ENCODE data around the gene TNFRSF11A. TPM values are rescaled to one million over a fixed set of nuclear protein-coding genes. Genes with fewer than 3 reads are reported as not detected.

The TNFRSF11A gene
- polyA plus RNA-seq, 6 donors from 2014 or later: not detected

DNA sequence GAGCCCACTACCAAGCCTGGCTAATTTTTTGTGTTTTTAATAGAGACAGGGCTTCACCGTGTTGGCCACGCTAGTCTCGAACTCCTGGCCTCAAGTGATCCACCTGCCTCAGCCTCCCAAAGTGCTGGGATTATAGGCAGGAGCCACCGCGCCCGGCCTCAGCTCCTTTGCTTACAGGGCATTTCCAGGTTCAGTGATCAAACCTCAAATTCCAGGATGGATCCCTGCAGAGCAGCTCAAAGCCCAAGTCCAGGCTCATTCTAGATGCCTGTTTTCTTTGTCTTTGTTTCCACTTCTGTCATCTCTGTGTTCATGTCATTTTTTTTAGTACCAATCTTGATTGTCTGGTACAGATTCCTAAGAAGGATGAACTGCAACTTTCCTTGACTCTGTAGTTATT is 41.9 kb downstream of the TNFRSF11A start:
- Mint-ChIP-seq H3K27ac (no peak overlapping the region), H3K36me3 (no peaks in the 10 kb centered on the region), H3K27me3 (no peaks in the 10 kb centered on the region), H3K4me1 (no peaks in the 10 kb centered on the region), H3K9me3 (no peaks in the 10 kb centered on the region), H3K4me3 (no peak overlapping the region)
- DNase-seq: no peak
- no peak for ATAC-seq (ENCODE audit: low read depth in 2 of 2)

DNA sequence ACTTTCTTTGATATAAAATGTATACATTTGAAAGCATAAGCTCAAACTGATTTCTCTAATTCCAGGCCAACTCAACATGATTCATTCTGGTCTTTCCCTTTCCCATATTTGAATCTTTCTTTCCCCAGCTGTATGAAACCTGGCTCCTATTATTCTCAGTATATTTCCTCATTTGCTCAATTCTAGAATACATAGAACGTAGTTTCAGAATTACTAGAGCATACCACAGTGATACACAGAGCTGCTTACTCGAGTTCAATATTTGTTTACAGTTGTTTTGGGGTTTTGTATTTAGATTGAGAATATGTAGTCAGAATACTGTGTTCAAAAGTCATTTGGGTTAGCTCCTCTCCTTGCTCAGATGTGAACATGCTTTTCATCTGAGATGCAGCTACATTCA is 43.0 kb downstream of the TNFRSF11A start:
- Mint-ChIP-seq H3K36me3 (no peaks in the 10 kb centered on the region), H3K9me3 (no peaks in the 10 kb centered on the region), H3K4me1 (no peaks in the 10 kb centered on the region), H3K4me3 (no peak overlapping the region), H3K27me3 (no peaks in the 10 kb centered on the region), H3K27ac (no peak overlapping the region)
- ATAC-seq (ENCODE audit: low read depth in 2 of 2): no peak
- DNase-seq: no peak

DNA sequence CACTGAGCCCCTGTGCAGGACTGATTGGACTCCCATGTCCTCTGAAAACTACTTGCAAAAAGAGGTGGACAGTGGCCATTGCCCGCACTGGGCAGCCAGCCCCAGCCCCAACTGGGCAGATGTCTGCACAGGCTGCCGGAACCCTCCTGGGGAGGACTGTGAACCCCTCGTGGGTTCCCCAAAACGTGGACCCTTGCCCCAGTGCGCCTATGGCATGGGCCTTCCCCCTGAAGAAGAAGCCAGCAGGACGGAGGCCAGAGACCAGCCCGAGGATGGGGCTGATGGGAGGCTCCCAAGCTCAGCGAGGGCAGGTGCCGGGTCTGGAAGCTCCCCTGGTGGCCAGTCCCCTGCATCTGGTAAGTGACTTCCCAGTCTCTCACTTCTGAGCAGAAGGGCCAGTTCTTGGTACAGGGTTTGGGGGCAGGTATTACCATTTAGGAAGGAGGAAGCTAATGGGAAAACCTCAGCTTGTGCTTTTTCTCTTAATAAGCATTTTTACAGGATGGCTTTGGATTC is 44.1 kb downstream of the TNFRSF11A start:
- ATAC-seq (ENCODE audit: low read depth in 2 of 2) (no peak), DNase-seq (no peak)
- H3K9me3 Mint-ChIP-seq: no peaks in the 10 kb centered on the region
- H3K27me3 Mint-ChIP-seq: no peaks in the 10 kb centered on the region
- no peaks in the 10 kb centered on the region for H3K4me1 Mint-ChIP-seq
- no peaks in the 10 kb centered on the region for H3K36me3 Mint-ChIP-seq
- peak overlapping the region in 1 of 6 donors; percentile 26 for H3K27ac Mint-ChIP-seq
- no peak overlapping the region for H3K4me3 Mint-ChIP-seq

DNA sequence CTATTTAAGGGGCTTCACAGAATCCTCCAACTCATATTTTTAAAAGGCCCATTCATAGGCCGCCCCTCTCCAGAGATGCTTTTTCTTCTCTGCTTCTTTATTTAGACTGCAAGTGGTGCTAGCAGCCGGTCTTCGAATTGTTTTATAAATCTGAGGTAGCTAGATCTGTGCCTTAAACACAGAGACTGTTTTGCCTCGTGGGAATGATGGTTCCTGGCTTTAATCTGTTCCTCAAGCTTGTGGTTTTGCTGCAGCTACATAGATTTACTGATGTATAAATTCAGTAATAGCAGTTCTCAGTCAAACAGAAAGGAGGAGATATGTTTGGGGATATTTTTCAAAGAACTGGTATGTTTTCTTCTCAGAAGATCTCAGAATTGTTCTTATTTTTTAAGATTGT is 45.3 kb downstream of the TNFRSF11A start:
- H3K27me3 Mint-ChIP-seq: no peaks in the 10 kb centered on the region
- H3K36me3 Mint-ChIP-seq: no peaks in the 10 kb centered on the region
- DNase-seq (no peak), ATAC-seq (ENCODE audit: low read depth in 2 of 2) (no peak)
- H3K4me1 Mint-ChIP-seq: no peaks in the 10 kb centered on the region
- H3K4me3 Mint-ChIP-seq: no peak overlapping the region
- no peaks in the 10 kb centered on the region for H3K9me3 Mint-ChIP-seq
- H3K27ac Mint-ChIP-seq: no peak overlapping the region

DNA sequence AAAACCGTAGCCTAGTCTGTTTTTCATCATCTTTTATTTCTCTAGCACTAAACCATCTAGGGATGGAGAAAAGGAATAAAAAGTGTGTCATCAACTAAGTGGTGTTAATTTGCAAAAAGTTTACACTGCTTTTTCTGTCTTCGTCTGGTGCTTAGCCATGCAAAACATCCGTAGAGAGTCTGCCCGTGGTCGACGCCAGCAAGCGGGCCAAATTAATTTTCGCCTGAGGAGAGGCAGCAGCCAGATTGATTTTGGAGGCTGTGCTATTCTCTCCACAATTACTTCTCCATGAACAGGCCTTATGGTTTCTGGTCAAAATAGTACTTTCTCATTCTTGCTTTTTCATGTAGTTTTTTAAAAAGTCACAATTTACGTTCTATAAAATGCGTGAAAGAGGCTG is 46.3 kb downstream of the TNFRSF11A start:
- Mint-ChIP-seq H3K27ac (no peak overlapping the region), H3K4me1 (no peaks in the 10 kb centered on the region), H3K27me3 (no peaks in the 10 kb centered on the region), H3K9me3 (no peaks in the 10 kb centered on the region), H3K4me3 (no peak overlapping the region), H3K36me3 (no peaks in the 10 kb centered on the region)
- DNase-seq (no peak), ATAC-seq (ENCODE audit: low read depth in 2 of 2) (no peak)

DNA sequence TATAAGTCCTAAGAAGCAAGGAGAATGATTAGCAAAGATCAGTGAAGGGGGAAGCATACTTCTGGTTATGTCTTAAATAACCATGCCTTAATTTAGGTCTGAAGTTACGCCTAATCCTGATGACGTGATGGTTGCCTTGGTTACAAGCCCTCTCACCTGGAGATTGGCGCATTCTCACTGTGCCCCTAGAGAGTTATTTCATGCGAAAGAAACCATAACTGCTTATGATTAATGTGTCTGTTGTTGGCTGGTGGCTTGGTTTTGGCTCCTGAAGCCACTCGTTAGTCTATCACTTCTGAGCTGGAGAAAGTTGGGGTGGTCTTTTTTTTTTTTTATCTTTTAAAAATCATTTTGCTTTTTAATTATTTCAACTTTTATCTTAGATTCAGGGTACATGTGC is 47.0 kb downstream of the TNFRSF11A start:
- peak in 1 of 2 donors; percentile 56 for ATAC-seq (ENCODE audit: low read depth in 2 of 2)
- Mint-ChIP-seq H3K27ac (no peak overlapping the region), H3K27me3 (no peaks in the 10 kb centered on the region)

DNA sequence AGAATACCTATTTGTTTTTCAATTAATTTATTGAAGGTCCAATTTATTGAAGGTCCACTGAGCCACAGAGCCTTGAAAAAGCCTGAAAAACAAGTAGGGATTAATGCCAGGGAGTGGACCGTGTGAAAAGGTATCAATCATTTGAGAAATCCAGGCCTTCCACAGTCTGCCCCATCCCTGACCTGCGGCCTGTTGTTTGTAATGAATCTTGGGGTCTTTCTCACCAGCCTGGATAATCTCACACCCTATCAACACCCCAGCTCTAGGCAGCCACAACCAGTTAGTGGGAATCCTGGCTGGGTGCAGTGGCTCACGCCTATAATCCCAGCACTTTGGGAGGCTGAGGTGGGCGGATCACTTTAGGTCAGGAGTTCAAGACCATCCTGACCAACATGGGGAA is 47.8 kb downstream of the TNFRSF11A start:
- ATAC-seq (ENCODE audit: low read depth in 2 of 2) (no peak), DNase-seq (no peak)
- no peaks in the 10 kb centered on the region for H3K9me3 Mint-ChIP-seq
- no peaks in the 10 kb centered on the region for H3K27me3 Mint-ChIP-seq
- no peaks in the 10 kb centered on the region for H3K4me1 Mint-ChIP-seq
- no peak overlapping the region for H3K27ac Mint-ChIP-seq
- no peaks in the 10 kb centered on the region for H3K36me3 Mint-ChIP-seq
- H3K4me3 Mint-ChIP-seq: no peak overlapping the region

More for the DNA sequence above, 47.0 kb downstream of the TNFRSF11A start:
- Mint-ChIP-seq H3K9me3 (no peaks in the 10 kb centered on the region), H3K4me3 (no peak overlapping the region), H3K4me1 (no peaks in the 10 kb centered on the region), H3K36me3 (no peaks in the 10 kb centered on the region)
- DNase-seq: no peak

DNA sequence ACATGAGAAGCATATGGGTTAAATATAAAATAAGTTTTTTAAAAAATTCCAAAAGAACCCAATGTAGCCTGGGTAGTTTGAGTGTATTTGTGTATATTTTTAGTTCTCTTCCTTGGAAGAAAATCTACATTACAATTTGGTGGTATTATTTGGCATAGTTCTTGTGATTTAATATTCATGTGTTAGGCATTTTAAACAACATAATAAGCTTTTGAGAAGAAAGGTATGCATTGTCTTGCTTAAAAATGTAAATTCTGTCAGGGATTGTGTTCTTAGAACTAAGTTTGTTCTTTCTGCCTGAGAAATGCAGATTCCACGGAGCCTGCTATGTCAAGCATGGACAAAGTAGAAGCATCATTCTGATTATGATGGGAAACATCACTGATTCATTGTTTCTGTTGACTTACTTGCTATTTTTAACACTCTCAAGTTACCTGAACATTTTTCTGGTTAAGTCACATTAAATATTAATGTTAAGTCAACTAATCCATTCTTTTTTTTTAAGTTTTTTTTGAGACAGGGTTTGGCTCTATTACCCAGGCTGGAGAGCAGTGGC is 49.4 kb downstream of the TNFRSF11A start:
- Mint-ChIP-seq H3K36me3 (no peaks in the 10 kb centered on the region), H3K4me3 (no peak overlapping the region), H3K27ac (no peak overlapping the region), H3K27me3 (no peaks in the 10 kb centered on the region), H3K9me3 (no peaks in the 10 kb centered on the region), H3K4me1 (no peaks in the 10 kb centered on the region)
- ATAC-seq (ENCODE audit: low read depth in 2 of 2): no peak
- no peak for DNase-seq

DNA sequence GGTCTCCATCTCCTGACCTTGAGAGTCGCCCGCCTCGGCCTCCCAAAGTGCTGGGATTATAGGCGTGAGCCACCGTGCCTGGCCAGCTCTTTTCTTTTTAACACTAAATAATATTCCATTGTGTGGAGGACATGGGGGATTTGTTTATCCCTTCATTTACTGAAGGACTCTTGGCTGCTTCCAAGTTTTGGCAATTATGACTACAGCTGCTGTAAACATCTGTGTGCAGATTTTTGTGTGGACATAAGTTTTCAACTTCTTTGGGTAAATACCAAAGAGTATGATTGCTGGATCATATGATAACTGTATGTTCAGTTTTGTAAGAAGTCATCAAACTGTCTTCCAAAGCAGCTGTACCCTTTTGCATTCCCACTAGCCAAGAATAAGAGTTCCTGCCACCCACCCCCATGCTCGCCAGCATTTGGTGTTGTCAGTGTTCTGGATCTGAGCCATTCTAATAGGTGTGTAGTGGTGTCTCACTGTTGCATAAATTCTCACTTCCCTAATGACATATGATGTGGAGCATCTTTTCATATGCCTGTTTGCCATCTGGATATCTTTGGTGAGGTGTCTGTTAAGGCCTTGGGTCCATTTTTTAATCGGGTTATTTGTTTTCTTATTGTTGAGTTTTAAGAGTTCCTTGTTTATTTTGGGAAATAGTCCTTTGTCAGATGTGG is 52.2 kb downstream of the TNFRSF11A start:
- ATAC-seq (ENCODE audit: low read depth in 2 of 2): no peak
- no peaks in the 10 kb centered on the region for H3K36me3 Mint-ChIP-seq
- no peaks in the 10 kb centered on the region for H3K4me1 Mint-ChIP-seq
- no peak overlapping the region for H3K27ac Mint-ChIP-seq
- peaks cover 0 to under 1% (median 0%) of the 10 kb centered on the region in 7 donors for H3K9me3 Mint-ChIP-seq
- no peak for DNase-seq
- H3K4me3 Mint-ChIP-seq: no peak overlapping the region
- H3K27me3 Mint-ChIP-seq: no peaks in the 10 kb centered on the region

DNA sequence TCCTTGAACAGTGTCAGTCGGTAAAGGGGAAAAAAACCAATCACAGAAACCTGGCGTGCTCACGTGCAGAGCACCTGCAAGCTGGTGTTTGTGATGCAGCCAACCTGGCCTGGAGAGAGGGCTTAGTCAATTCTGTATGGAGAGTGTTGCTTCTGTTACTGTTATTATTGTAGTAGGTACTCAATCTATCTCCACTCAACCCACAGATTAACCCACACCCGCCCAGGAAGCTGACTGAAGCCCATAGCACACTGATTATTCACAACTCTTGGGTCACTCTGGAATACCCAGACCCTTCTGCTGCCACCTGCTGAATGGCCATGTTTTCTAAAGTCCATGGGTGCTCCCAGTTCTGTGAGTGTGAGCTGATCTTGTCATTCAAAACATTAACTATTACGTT is 53.9 kb downstream of the TNFRSF11A start:
- Mint-ChIP-seq H3K36me3 (no peaks in the 10 kb centered on the region), H3K9me3 (peaks cover 0 to 7% (median 0%) of the 10 kb centered on the region in 7 donors), H3K27ac (no peak overlapping the region), H3K4me1 (no peaks in the 10 kb centered on the region), H3K4me3 (no peak overlapping the region), H3K27me3 (no peaks in the 10 kb centered on the region)
- DNase-seq (no peak), ATAC-seq (ENCODE audit: low read depth in 2 of 2) (no peak)

DNA sequence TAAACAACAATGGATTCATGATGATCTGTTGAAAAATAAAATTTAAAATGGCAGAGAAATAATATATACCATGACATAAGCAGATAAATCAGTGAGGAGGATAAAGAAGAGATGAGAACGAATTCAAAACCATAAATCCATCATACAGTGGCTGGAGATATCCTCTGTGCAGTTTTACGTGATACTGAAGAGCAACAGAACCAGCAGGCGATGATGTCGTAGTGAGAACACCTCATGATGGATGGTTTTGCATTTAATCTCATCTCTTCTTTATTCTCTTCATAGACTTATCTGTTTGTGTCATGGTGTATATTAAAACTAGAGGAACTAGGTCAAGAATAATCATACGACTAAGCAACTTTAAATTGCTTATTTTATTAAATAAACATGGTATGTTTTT is 56.3 kb downstream of the TNFRSF11A start:
- H3K9me3 Mint-ChIP-seq: peaks cover 0 to 7% (median 0%) of the 10 kb centered on the region in 7 donors
- ATAC-seq (ENCODE audit: low read depth in 2 of 2) (no peak), DNase-seq (no peak)
- H3K4me3 Mint-ChIP-seq: no peak overlapping the region
- H3K27me3 Mint-ChIP-seq: peaks cover 0 to 5% (median 0%) of the 10 kb centered on the region in 3 donors
- H3K27ac Mint-ChIP-seq: no peak overlapping the region
- no peaks in the 10 kb centered on the region for H3K4me1 Mint-ChIP-seq
- peaks cover 0 to 5% of the 10 kb centered on the region in 2 donors for H3K36me3 Mint-ChIP-seq

DNA sequence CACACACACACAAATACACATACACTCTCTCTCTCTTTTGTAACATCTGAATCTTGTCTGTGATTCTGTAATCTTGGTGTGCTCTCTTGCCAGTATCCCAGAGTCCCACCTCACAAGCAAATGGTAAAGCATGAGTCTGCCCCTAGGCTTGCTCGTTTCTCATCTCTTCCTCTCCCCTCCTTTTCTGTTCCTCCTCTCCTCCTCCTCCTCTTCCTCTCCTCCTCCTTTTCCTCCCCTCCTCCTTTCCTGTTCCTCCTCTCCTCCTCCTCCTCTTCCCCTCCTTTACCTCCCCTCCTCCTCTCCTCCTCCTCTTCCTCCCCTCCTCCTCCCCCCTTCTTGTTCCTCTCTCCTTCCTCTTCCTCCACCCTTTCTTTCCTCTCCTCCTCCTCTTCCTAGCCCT is 59.0 kb downstream of the TNFRSF11A start:
- H3K27ac Mint-ChIP-seq: no peak overlapping the region
- DNase-seq (no peak), ATAC-seq (ENCODE audit: low read depth in 2 of 2) (no peak)
- no peaks in the 10 kb centered on the region for H3K4me1 Mint-ChIP-seq
- peak overlapping the region in 1 of 8 donors; percentile 69 for H3K4me3 Mint-ChIP-seq
- H3K27me3 Mint-ChIP-seq: peaks cover 0 to 5% (median 0%) of the 10 kb centered on the region in 3 donors
- peaks cover 0 to 5% of the 10 kb centered on the region in 2 donors for H3K36me3 Mint-ChIP-seq
- H3K9me3 Mint-ChIP-seq: peaks cover 0 to 7% (median 0%) of the 10 kb centered on the region in 7 donors

DNA sequence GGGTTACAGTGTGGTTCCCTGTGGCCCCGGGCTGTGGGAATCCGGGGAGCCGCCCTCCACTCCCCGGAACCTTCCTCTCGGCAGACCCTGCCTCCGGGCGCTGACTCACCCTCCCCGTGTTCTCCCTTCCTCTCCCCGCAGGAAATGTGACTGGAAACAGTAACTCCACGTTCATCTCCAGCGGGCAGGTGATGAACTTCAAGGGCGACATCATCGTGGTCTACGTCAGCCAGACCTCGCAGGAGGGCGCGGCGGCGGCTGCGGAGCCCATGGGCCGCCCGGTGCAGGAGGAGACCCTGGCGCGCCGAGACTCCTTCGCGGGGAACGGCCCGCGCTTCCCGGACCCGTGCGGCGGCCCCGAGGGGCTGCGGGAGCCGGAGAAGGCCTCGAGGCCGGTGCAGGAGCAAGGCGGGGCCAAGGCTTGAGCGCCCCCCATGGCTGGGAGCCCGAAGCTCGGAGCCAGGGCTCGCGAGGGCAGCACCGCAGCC is 59.5 kb downstream of the TNFRSF11A start:
- Mint-ChIP-seq H3K27me3 (peaks cover 0 to 5% (median 0%) of the 10 kb centered on the region in 3 donors), H3K27ac (no peak overlapping the region), H3K9me3 (peaks cover 0 to 7% (median 0%) of the 10 kb centered on the region in 7 donors), H3K4me3 (no peak overlapping the region), H3K4me1 (no peaks in the 10 kb centered on the region), H3K36me3 (peaks cover 0 to 5% of the 10 kb centered on the region in 2 donors)
- DNase-seq (no peak), ATAC-seq (ENCODE audit: low read depth in 2 of 2) (no peak)

DNA sequence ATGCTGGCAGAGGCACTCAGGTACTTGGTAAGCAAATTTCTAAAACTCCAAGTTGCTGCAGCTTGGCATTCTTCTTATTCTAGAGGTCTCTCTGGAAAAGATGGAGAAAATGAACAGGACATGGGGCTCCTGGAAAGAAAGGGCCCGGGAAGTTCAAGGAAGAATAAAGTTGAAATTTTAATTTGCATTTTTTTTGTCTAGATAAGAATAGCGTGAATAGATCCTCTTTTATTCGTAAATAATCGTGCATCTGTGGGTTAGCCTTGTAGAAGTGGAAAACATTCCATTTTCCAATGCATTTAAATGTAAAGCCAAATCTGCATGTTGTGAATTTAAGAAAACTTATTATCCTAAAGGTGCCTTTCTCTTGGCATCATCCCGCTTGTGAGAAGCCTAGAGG is 61.0 kb downstream of the TNFRSF11A start:
- peaks cover 0 to 5% (median 0%) of the 10 kb centered on the region in 3 donors for H3K27me3 Mint-ChIP-seq

More for the DNA sequence above, 61.0 kb downstream of the TNFRSF11A start:
- peaks cover 0 to 7% (median 0%) of the 10 kb centered on the region in 7 donors for H3K9me3 Mint-ChIP-seq
- ATAC-seq (ENCODE audit: low read depth in 2 of 2): no peak
- H3K4me1 Mint-ChIP-seq: no peaks in the 10 kb centered on the region
- DNase-seq: no peak
- H3K27ac Mint-ChIP-seq: no peak overlapping the region
- H3K36me3 Mint-ChIP-seq: peaks cover 0 to 5% of the 10 kb centered on the region in 2 donors
- no peak overlapping the region for H3K4me3 Mint-ChIP-seq

All from naive B cell (primary cell).